ENCODE measurements around the gene CCDC90B.

The CCDC90B gene

DNA sequence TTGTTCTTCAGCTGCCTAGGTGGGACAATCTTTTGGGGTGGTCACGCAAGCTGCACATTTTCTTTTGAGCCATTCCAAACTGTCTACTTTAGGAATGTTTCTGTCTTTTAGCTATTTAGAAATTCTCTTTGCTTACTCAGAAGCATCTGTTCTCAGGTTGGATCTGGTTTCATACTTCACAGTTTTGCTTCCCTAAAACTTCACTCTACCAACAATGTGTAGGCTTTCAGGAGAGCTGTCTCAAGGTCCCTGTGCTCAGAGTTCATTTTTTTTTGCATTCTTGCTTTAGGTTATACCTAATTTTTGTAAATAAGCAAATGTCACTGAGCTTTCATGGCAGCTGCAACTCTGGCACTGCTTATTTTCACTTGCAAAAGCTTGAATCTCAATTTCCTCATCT, 36.7 kb downstream of the CCDC90B start:
- Histone ChIP-seq H3K9ac (ENCODE audit: low read length in 5 of 5) (no peak overlapping the region), H3K4me1 (ENCODE audit: control insufficient read depth in 5 of 5, insufficient read depth in 5 of 5, low read length in 5 of 5) (peaks cover 0 to 6% (median 0%) of the 10 kb centered on the region in 5 donors), H3K9me3 (ENCODE audit: control insufficient read depth in 5 of 5, low read length in 5 of 5) (no peaks in the 10 kb centered on the region), H3K27me3 (ENCODE audit: control insufficient read depth in 5 of 5, insufficient read depth in 4 of 5, low read length in 5 of 5) (no peaks in the 10 kb centered on the region), H3K27ac (ENCODE audit: low read depth, low read length) (no peak overlapping the region), H3K36me3 (ENCODE audit: control insufficient read depth in 5 of 5, insufficient read depth in 5 of 5, low read length in 5 of 5) (peaks cover 0 to 8% (median 0%) of the 10 kb centered on the region in 5 donors), H3K4me3 (ENCODE audit: low read depth in 1 of 5, low read length in 5 of 5) (no peak overlapping the region)

DNA sequence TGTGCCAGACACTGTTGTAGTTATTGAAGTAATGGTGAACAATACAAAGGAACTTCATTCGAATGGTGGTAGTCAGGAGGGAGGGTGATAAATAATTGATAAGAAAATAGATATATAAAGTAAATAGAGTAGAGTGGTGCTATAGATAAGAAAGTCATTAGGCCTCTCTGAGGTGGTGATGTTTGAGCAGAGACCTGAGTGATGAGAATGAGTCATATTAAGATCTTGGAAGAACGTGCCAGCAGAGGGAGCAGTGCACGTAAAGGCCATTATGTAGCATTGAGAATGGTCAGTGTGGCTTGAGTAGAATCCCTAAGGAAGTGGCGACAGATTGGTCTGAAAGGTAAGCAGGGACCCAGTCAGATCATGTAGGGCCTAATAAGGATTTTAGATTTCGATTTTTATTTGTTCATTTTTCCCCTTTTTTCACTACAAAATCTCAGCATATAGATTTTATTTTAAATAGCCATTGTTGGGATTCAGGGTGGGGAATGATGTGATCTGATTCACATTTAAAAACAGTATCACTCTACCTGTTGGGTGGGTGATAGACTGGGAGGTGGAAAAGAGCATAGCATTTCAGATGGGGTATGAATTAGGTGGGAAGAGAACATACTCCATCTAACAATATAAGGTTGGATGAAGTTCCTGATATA, 44.7 kb downstream of the CCDC90B start:
- Histone ChIP-seq H3K27me3 (ENCODE audit: control insufficient read depth in 5 of 5, insufficient read depth in 4 of 5, low read length in 5 of 5) (no peaks in the 10 kb centered on the region), H3K4me1 (ENCODE audit: control insufficient read depth in 5 of 5, insufficient read depth in 5 of 5, low read length in 5 of 5) (no peaks in the 10 kb centered on the region), H3K9me3 (ENCODE audit: control insufficient read depth in 5 of 5, low read length in 5 of 5) (no peaks in the 10 kb centered on the region), H3K4me3 (ENCODE audit: low read depth in 1 of 5, low read length in 5 of 5) (no peak overlapping the region), H3K9ac (ENCODE audit: low read length in 5 of 5) (no peak overlapping the region), H3K27ac (ENCODE audit: low read depth, low read length) (no peak overlapping the region), H3K36me3 (ENCODE audit: control insufficient read depth in 5 of 5, insufficient read depth in 5 of 5, low read length in 5 of 5) (peaks cover 0 to 10% (median 0%) of the 10 kb centered on the region in 5 donors)

DNA sequence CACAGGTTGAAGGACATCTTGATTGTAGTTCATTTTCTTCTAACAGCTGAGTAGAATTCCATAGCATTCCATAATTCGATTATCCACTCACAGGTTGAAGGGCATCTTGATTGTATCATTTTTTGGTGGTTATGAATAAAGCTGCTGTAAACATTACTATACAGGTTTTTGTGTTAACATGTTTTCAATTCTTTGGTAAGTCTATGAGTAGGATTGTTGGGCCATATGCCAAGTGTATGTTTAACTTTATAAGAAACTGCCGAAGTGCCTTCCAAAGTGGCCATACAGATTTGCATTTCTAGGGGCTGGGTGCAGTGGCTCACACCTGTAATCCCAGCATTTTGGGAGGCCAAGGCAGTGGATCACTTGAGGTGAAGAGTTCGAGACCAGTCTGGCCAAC, 48.1 kb downstream of the CCDC90B start:
- Histone ChIP-seq H3K36me3 (ENCODE audit: control insufficient read depth in 5 of 5, insufficient read depth in 5 of 5, low read length in 5 of 5) (peaks cover 0 to 10% (median 0%) of the 10 kb centered on the region in 5 donors), H3K4me1 (ENCODE audit: control insufficient read depth in 5 of 5, insufficient read depth in 5 of 5, low read length in 5 of 5) (no peaks in the 10 kb centered on the region), H3K27ac (ENCODE audit: low read depth, low read length) (no peak overlapping the region), H3K9me3 (ENCODE audit: control insufficient read depth in 5 of 5, low read length in 5 of 5) (no peaks in the 10 kb centered on the region), H3K4me3 (ENCODE audit: low read depth in 1 of 5, low read length in 5 of 5) (no peak overlapping the region), H3K27me3 (ENCODE audit: control insufficient read depth in 5 of 5, insufficient read depth in 4 of 5, low read length in 5 of 5) (no peaks in the 10 kb centered on the region), H3K9ac (ENCODE audit: low read length in 5 of 5) (no peak overlapping the region)

DNA sequence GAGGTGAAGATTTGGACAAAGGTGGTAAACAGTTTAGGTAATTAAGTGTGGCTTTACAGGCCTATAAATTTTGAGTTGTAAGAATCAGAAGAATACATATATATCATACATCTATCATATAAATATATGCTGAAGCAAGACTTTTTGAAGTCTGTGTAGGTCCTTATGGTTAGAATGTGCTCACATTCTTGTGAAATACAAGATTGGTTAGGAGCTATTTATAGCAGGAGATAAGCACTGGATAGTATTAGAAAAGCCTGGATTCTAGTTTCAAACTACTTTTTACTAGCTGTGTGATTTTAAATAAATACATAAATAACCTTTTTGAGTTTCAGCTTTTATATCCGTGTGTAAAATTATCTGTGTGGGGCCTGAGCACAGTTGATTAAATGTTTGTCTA, 50.3 kb downstream of the CCDC90B start:
- Histone ChIP-seq H3K27ac (ENCODE audit: low read depth, low read length) (no peak overlapping the region), H3K4me1 (ENCODE audit: control insufficient read depth in 5 of 5, insufficient read depth in 5 of 5, low read length in 5 of 5) (no peaks in the 10 kb centered on the region), H3K36me3 (ENCODE audit: control insufficient read depth in 5 of 5, insufficient read depth in 5 of 5, low read length in 5 of 5) (peaks cover 0 to 10% (median 0%) of the 10 kb centered on the region in 5 donors), H3K4me3 (ENCODE audit: low read depth in 1 of 5, low read length in 5 of 5) (no peak overlapping the region), H3K27me3 (ENCODE audit: control insufficient read depth in 5 of 5, insufficient read depth in 4 of 5, low read length in 5 of 5) (no peaks in the 10 kb centered on the region), H3K9ac (ENCODE audit: low read length in 5 of 5) (no peak overlapping the region), H3K9me3 (ENCODE audit: control insufficient read depth in 5 of 5, low read length in 5 of 5) (peaks cover 0 to 2% (median 0%) of the 10 kb centered on the region in 5 donors)

DNA sequence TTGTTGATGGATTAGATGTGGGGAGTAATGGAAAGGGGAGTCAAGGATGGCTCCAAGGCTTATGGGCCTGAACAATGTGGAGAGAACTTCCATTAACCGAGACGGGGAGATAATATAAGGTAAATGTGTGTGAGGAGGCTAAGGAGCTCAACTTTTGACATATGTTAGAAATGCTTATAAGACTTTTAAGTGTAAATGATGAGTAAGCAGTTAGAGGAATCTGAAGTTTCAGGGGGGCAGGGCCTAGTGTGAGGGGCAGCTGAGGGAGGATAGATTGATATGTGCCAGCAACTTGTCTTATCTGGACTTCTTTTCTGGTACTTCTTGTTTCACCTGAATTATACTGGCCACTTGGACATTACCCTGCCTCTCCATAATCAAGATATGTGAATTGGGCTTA, 62.7 kb downstream of the CCDC90B start:
- Histone ChIP-seq H3K36me3 (ENCODE audit: control insufficient read depth in 5 of 5, insufficient read depth in 5 of 5, low read length in 5 of 5) (no peaks in the 10 kb centered on the region), H3K9me3 (ENCODE audit: control insufficient read depth in 5 of 5, low read length in 5 of 5) (no peaks in the 10 kb centered on the region), H3K4me1 (ENCODE audit: control insufficient read depth in 5 of 5, insufficient read depth in 5 of 5, low read length in 5 of 5) (no peaks in the 10 kb centered on the region), H3K27me3 (ENCODE audit: control insufficient read depth in 5 of 5, insufficient read depth in 4 of 5, low read length in 5 of 5) (no peaks in the 10 kb centered on the region), H3K27ac (ENCODE audit: low read depth, low read length) (no peak overlapping the region), H3K4me3 (ENCODE audit: low read depth in 1 of 5, low read length in 5 of 5) (no peak overlapping the region), H3K9ac (ENCODE audit: low read length in 5 of 5) (no peak overlapping the region)

DNA sequence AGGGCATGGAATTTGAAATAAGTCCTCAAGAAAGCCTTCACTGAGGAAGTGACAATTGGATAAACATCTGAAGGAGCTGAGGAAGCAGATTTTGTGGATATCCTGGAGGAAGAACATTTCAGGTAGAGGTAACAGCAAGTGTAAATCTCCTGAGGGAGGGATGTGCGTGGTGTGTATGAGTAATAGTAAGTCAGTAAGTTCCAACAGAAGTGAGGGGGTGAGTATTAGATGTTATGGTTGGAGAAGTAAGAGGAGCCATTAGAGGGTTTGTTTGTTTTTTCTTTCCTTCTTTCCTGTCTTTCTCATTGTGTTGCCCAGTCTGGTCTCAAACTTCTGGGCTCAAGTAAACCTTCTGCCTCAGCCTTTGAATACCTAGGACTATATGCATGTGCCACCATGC, 63.7 kb downstream of the CCDC90B start:
- Histone ChIP-seq H3K9me3 (ENCODE audit: control insufficient read depth in 5 of 5, low read length in 5 of 5) (no peaks in the 10 kb centered on the region), H3K36me3 (ENCODE audit: control insufficient read depth in 5 of 5, insufficient read depth in 5 of 5, low read length in 5 of 5) (no peaks in the 10 kb centered on the region), H3K9ac (ENCODE audit: low read length in 5 of 5) (no peak overlapping the region), H3K27ac (ENCODE audit: low read depth, low read length) (no peak overlapping the region), H3K4me3 (ENCODE audit: low read depth in 1 of 5, low read length in 5 of 5) (no peak overlapping the region), H3K4me1 (ENCODE audit: control insufficient read depth in 5 of 5, insufficient read depth in 5 of 5, low read length in 5 of 5) (no peaks in the 10 kb centered on the region), H3K27me3 (ENCODE audit: control insufficient read depth in 5 of 5, insufficient read depth in 4 of 5, low read length in 5 of 5) (no peaks in the 10 kb centered on the region)

DNA sequence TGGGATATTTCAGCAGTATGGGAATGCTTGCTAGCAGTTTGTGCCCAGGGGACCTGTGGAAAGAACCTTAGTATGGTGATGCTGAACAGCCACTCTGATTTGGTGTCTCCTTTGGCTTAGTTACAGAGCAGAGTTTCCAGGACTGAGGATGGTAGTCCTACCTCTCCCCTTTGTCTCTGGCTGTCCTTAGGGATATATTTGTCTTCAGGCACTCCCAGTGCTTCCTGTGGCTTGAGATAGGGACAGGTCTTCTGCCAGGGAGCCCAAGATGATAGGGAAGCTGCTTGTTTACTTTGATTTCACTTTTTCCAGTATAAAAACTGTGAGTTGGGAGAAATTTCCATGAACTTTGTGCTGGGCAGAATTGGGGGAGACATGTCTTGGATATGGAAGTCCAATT, 64.5 kb downstream of the CCDC90B start:
- H3K4me3 ChIP-seq (ENCODE audit: low read depth in 1 of 5, low read length in 5 of 5): no peak overlapping the region
- H3K27me3 ChIP-seq (ENCODE audit: control insufficient read depth in 5 of 5, insufficient read depth in 4 of 5, low read length in 5 of 5): no peaks in the 10 kb centered on the region
- H3K36me3 ChIP-seq (ENCODE audit: control insufficient read depth in 5 of 5, insufficient read depth in 5 of 5, low read length in 5 of 5): no peaks in the 10 kb centered on the region
- H3K9ac ChIP-seq (ENCODE audit: low read length in 5 of 5): no peak overlapping the region
- H3K4me1 ChIP-seq (ENCODE audit: control insufficient read depth in 5 of 5, insufficient read depth in 5 of 5, low read length in 5 of 5): no peaks in the 10 kb centered on the region
- no peaks in the 10 kb centered on the region for H3K9me3 ChIP-seq (ENCODE audit: control insufficient read depth in 5 of 5, low read length in 5 of 5)
- no peak overlapping the region for H3K27ac ChIP-seq (ENCODE audit: low read depth, low read length)

DNA sequence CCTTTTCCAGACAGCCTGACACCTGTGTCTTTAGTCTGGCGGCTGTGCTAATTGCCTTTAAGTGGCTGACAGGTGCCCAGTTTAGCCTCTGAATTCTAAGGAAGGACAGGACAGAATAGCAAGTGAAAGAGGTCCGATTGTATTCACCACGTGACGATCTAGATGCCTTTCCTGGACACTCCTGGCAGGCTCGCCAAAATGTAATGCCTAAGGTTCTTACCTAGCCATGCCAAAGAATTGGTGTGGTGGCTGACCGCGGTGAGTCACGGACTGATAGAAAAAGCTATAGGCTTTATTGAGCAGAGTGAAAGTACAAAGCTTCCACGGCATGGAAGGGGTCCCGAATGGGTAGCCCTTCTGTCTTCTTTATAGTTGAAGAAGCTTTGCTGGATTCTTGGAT, 65.9 kb downstream of the CCDC90B start:
- H3K27me3 ChIP-seq (ENCODE audit: control insufficient read depth in 5 of 5, insufficient read depth in 4 of 5, low read length in 5 of 5): no peaks in the 10 kb centered on the region
- H3K36me3 ChIP-seq (ENCODE audit: control insufficient read depth in 5 of 5, insufficient read depth in 5 of 5, low read length in 5 of 5): no peaks in the 10 kb centered on the region

DNA sequence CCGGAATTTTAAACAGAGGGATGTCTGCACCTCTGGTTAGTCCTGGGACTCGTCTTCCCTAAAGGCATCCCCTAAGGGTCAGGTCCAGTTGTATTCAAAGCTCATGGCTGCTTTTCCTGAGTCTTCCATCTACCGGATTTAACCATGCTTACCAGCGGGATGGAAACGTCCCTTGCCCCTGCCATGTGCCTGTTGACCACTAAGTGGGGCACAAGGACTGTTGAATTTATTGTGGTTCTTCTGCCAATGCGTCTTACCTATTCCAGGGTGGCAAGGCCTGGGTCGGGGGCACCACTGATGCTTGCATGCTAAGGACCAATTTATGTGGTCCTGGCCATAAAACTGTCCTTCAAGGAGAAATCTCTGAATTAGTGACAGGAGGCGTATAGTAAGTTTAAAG, 67.1 kb downstream of the CCDC90B start:
- Histone ChIP-seq H3K27ac (ENCODE audit: low read depth, low read length) (no peak overlapping the region), H3K9ac (ENCODE audit: low read length in 5 of 5) (no peak overlapping the region), H3K4me1 (ENCODE audit: control insufficient read depth in 5 of 5, insufficient read depth in 5 of 5, low read length in 5 of 5) (no peaks in the 10 kb centered on the region), H3K36me3 (ENCODE audit: control insufficient read depth in 5 of 5, insufficient read depth in 5 of 5, low read length in 5 of 5) (peaks cover 0 to 2% (median under 1%) of the 10 kb centered on the region in 5 donors), H3K4me3 (ENCODE audit: low read depth in 1 of 5, low read length in 5 of 5) (no peak overlapping the region), H3K27me3 (ENCODE audit: control insufficient read depth in 5 of 5, insufficient read depth in 4 of 5, low read length in 5 of 5) (no peaks in the 10 kb centered on the region), H3K9me3 (ENCODE audit: control insufficient read depth in 5 of 5, low read length in 5 of 5) (no peaks in the 10 kb centered on the region)

More for the DNA sequence above, 65.9 kb downstream of the CCDC90B start:
- Histone ChIP-seq H3K4me1 (ENCODE audit: control insufficient read depth in 5 of 5, insufficient read depth in 5 of 5, low read length in 5 of 5) (no peaks in the 10 kb centered on the region), H3K9me3 (ENCODE audit: control insufficient read depth in 5 of 5, low read length in 5 of 5) (no peaks in the 10 kb centered on the region), H3K9ac (ENCODE audit: low read length in 5 of 5) (no peak overlapping the region), H3K27ac (ENCODE audit: low read depth, low read length) (no peak overlapping the region), H3K4me3 (ENCODE audit: low read depth in 1 of 5, low read length in 5 of 5) (no peak overlapping the region)
